ENCODE data around the gene TSSK3.

Gene TSSK3

DNA sequence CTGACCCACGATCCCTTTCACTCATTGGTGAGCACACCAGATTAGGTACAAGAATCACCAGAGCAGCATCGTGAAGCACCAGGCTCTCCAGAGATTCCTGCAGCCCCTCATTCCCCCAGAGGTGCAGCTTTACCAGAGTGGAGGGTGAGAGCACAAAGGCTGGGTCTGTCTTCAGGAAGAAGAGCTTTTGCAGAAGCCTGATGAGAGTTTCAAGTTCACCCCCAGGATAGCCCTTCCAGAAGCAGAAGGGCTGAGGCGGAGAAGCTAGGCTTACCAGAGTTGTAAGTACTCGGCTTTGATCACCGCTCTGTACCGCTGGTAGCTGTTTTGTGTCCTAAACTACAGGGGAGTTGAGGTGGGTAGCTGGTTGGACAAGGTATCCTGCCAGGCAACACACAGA lies 3.1 kb downstream of the TSSK3 start:
- H3K36me3 ChIP-seq (ENCODE audit: control insufficient read depth, insufficient read depth, low read length) = peaks cover 74% of the 10 kb centered on the region
- no peaks in the 10 kb centered on the region for H3K9me3 ChIP-seq (ENCODE audit: control insufficient read depth, low read length)
- peaks cover 5% of the 10 kb centered on the region for H3K4me1 ChIP-seq (ENCODE audit: control insufficient read depth, insufficient read depth, low read length, poor library complexity, severe bottlenecking)
- H3K4me3 ChIP-seq (ENCODE audit: extremely low read depth, insufficient read depth, low read length, poor library complexity, severe bottlenecking) = no peak overlapping the region
- WGBS, 2 experiments (ENCODE audit: insufficient coverage in 2 of 2) = 87 to 100% methylated on average over 4 to 6 of the region's 6 CpGs
- no peak overlapping the region for H3K27ac ChIP-seq (ENCODE audit: low read depth, low read length, severe bottlenecking)

DNA sequence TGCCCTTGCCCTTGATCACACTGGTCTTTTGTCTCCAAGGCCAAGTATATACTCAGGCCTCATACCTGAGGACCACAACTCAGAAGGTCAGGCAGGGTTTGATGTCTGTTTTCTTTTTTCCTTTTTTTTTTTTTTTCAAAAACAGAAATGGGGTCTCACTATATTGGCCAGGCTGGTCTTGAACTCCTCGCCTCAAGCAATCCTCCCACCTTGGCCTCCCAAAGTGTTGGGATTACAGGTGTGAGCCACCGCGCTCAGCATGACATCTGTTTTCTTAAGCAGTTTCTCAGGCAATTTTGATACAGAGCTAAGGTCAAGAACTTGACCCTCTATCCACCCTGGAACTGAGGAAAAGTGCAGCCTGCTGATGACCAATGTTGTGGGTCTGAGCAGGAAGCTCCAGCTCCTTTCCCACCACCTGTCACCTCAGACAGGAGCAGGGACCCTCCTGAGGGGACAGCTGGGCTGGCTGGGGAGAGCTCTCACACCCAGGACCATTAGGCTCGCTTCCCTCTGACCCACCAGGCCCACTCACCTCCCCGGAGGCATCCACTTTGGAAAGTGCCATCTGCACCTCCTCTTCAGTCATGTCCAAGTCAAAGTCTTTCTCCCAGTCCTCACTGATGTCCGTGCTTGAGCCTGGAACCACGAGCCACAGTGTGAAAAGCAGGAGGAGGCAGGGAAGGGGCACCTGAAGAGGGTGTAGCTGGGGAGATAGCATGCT lies 5.7 kb downstream of the TSSK3 start:
- 100% methylated on average over 2 to 3 of the region's 7 CpGs for WGBS, 2 experiments (ENCODE audit: insufficient coverage in 2 of 2)
- Histone ChIP-seq H3K27ac (ENCODE audit: low read depth, low read length, severe bottlenecking) (no peak overlapping the region), H3K4me1 (ENCODE audit: control insufficient read depth, insufficient read depth, low read length, poor library complexity, severe bottlenecking) (no peaks in the 10 kb centered on the region), H3K4me3 (ENCODE audit: extremely low read depth, insufficient read depth, low read length, poor library complexity, severe bottlenecking) (no peak overlapping the region), H3K9me3 (ENCODE audit: control insufficient read depth, low read length) (no peaks in the 10 kb centered on the region), H3K36me3 (ENCODE audit: control insufficient read depth, insufficient read depth, low read length) (peaks cover 93% of the 10 kb centered on the region)

DNA sequence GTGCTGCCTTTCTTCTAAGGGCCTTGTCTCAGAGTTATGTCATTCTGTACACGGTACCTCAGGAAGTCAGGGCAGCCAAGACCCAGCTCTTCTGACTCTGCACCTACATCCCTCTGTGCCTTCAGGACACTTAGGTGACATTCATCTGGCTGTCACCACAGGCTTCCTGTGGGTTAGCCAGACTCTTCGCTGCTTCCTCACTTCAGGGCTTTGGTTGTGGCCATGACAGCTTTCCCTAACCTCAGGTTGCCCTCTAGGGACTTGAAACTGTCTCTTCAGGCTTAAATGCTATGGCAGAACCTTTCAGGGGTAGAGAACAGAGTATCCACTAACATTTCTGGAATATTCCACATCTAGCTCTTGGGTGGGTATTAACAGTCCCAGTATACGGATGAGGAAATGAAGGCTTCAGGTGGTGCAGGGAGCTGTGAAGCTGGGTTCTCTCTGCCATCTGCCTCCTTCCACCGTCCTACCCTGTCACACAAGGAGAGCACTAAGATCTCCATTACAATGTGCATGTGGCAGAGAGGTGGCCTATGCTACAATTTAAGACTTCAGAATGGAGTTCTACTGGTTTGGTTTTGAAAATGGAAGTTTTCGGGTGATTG lies 9.9 kb downstream of the TSSK3 start:
- WGBS, 2 experiments (ENCODE audit: insufficient coverage in 2 of 2) = 97 to 100% methylated on average over 3 to 4 of the region's 5 CpGs
- Histone ChIP-seq H3K27ac (ENCODE audit: low read depth, low read length, severe bottlenecking) (no peak overlapping the region), H3K4me3 (ENCODE audit: extremely low read depth, insufficient read depth, low read length, poor library complexity, severe bottlenecking) (no peak overlapping the region), H3K4me1 (ENCODE audit: control insufficient read depth, insufficient read depth, low read length, poor library complexity, severe bottlenecking) (no peaks in the 10 kb centered on the region), H3K36me3 (ENCODE audit: control insufficient read depth, insufficient read depth, low read length) (peaks cover 93% of the 10 kb centered on the region), H3K9me3 (ENCODE audit: control insufficient read depth, low read length) (no peaks in the 10 kb centered on the region)

DNA sequence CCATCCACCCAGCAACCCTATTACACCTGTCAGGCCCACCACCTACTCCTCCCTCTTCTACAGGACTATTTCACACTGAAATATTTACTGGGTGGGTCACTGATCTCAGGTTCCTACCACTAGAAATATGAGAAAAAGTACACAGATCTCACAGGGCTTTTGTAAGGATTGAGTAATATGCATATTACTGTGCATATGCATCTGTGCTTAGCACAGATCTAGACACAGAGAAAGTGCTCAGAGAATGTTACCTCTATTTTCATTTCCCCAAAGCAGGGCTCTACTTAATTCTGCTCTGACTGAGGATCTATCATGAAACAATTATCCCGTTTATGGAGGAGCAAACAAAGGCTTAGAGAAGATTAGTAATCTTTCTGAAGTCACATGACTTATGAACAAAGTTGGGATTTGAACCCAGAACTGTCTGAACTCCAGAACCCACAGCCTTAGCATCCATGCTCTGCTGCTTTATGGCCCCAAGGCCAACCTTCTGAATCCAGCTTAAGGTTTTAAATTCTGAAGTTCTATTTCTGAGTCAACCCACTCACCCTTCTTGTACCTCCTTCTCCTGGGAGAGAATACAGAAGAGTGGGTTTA lies 11.8 kb downstream of the TSSK3 start:
- Histone ChIP-seq H3K27ac (ENCODE audit: low read depth, low read length, severe bottlenecking) (no peak overlapping the region), H3K4me3 (ENCODE audit: extremely low read depth, insufficient read depth, low read length, poor library complexity, severe bottlenecking) (no peak overlapping the region), H3K36me3 (ENCODE audit: control insufficient read depth, insufficient read depth, low read length) (peaks cover 94% of the 10 kb centered on the region), H3K4me1 (ENCODE audit: control insufficient read depth, insufficient read depth, low read length, poor library complexity, severe bottlenecking) (no peaks in the 10 kb centered on the region), H3K9me3 (ENCODE audit: control insufficient read depth, low read length) (no peaks in the 10 kb centered on the region)
- 100% methylated on average over 1 of the region's 1 CpG; no CpG with 5 or more reads in 1 of the 2 experiments for WGBS, 2 experiments (ENCODE audit: insufficient coverage in 2 of 2)

DNA sequence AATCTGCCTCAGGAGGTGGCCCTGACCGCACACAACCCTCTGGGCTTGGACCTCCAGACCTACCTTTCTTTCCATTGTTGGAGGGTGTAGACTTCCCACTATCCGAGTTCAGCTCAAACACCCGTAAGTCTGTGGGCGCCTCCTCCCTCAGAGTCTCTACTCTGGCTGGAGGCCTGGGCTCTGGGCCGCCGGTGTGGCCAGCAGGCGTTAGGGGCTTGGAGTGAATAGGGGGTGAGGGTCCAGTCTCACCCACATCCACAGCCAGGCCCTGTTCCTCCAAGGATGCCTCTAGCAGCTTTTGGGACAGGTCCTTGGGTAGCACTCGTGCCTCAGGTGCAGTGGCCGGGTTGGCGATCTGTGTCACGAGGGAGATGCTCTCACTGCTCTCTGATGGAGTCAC lies 13.9 kb downstream of the TSSK3 start:
- H3K9me3 ChIP-seq (ENCODE audit: control insufficient read depth, low read length) = no peaks in the 10 kb centered on the region
- H3K4me1 ChIP-seq (ENCODE audit: control insufficient read depth, insufficient read depth, low read length, poor library complexity, severe bottlenecking) = no peaks in the 10 kb centered on the region
- no peak overlapping the region for H3K27ac ChIP-seq (ENCODE audit: low read depth, low read length, severe bottlenecking)
- WGBS, 2 experiments (ENCODE audit: insufficient coverage in 2 of 2) = 97 to 100% methylated on average over 5 to 8 of the region's 11 CpGs
- no peak overlapping the region for H3K4me3 ChIP-seq (ENCODE audit: extremely low read depth, insufficient read depth, low read length, poor library complexity, severe bottlenecking)
- H3K36me3 ChIP-seq (ENCODE audit: control insufficient read depth, insufficient read depth, low read length) = peaks cover 99% of the 10 kb centered on the region

DNA sequence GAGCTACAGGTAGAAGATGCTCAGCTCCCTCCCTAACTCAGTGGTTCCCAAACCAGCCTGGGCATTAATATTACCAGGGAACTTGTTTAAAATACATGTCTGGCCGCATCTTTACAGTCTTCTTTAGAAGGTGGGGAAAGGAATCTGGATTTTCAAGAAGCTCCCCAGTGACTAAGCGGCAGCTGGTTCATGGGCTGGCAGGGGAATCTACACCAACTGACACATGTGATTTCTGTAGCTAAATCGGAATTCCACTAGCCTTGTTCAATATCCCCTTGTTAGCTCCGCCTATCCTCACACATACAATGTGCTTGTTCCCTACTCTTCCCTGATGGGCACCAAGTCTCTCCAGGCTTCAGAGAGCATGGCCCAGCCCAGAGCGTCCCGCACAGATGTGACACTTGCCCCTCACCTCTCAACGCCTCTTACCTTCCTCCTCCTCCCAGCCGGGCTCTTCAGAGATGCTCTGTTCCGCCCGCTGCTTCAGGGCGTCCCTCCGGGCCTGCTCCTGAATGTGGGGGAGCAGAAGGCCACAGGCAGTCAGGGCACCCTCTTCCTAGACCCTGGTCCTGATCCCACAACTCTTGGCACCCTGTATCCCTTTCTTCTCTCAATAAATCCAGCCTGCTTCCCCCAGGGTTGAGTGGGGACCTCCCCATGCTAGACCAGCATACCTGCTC lies 15.3 kb downstream of the TSSK3 start:
- Histone ChIP-seq H3K4me3 (ENCODE audit: extremely low read depth, insufficient read depth, low read length, poor library complexity, severe bottlenecking) (no peak overlapping the region), H3K27ac (ENCODE audit: low read depth, low read length, severe bottlenecking) (no peak overlapping the region), H3K36me3 (ENCODE audit: control insufficient read depth, insufficient read depth, low read length) (peaks cover 100% of the 10 kb centered on the region), H3K9me3 (ENCODE audit: control insufficient read depth, low read length) (no peaks in the 10 kb centered on the region), H3K4me1 (ENCODE audit: control insufficient read depth, insufficient read depth, low read length, poor library complexity, severe bottlenecking) (no peaks in the 10 kb centered on the region)
- 97 to 99% methylated on average over 6 to 11 of the region's 12 CpGs for WGBS, 2 experiments (ENCODE audit: insufficient coverage in 2 of 2)

DNA sequence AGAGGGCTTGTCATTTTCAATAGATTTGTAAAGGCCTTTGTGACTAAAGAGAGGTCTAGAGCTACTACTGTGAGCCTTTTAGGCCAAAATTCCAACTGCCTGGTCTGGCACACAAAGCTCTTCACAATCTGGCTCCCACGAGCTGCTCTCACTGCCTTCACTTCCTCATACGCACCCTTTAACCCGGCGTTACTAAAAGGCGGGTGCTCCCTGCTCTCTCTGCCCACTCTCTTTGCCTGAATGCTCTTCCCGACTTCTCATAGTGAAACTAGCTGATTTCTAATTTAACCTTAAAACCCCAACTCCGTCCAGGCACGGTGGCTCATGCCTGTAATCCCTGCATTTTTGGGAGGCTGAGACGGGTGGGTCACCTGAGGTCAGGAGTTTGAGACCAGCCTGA lies 17.7 kb downstream of the TSSK3 start:
- H3K9me3 ChIP-seq (ENCODE audit: control insufficient read depth, low read length) = no peaks in the 10 kb centered on the region
- WGBS, 2 experiments (ENCODE audit: insufficient coverage in 2 of 2) = 90 to 94% methylated on average over 8 to 9 of the region's 9 CpGs
- no peak overlapping the region for H3K4me3 ChIP-seq (ENCODE audit: extremely low read depth, insufficient read depth, low read length, poor library complexity, severe bottlenecking)
- no peak overlapping the region for H3K27ac ChIP-seq (ENCODE audit: low read depth, low read length, severe bottlenecking)
- peaks cover 99% of the 10 kb centered on the region for H3K36me3 ChIP-seq (ENCODE audit: control insufficient read depth, insufficient read depth, low read length)
- no peaks in the 10 kb centered on the region for H3K4me1 ChIP-seq (ENCODE audit: control insufficient read depth, insufficient read depth, low read length, poor library complexity, severe bottlenecking)

DNA sequence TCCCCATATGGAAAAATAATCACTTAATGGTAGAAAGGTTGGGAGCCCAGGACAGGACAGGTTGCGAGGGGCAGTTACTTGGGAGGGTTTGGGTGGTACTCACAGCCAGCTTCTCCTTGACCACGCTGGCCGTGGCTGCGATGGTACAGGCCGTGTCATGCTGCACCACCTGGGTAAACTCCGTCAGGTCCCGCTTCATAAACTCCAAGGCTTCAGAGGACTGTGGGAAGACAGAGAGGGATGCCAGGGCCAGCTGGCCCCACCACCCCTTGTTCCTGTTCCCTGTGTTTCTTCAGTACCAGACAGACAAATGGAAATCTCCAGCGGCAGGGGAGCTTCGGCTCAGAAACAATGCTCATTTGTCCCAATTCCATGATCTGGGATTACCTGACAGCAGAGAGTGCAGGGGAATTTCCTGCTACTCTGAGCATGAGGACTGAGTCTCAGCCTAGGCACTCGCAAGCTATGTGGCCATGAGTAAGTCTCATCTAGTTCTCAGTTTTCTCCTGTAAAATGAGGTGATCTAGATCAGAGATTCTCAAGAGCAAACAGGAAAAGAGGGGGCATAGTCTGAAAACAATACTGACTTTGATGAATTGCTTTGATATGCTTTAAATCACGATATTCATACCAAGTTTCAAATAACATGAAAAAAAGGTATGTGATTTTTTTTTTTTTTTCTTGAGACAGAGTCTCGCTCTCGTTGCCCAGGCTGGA lies 24.5 kb downstream of the TSSK3 start:
- no peaks in the 10 kb centered on the region for H3K9me3 ChIP-seq (ENCODE audit: control insufficient read depth, low read length)
- no peaks in the 10 kb centered on the region for H3K4me1 ChIP-seq (ENCODE audit: control insufficient read depth, insufficient read depth, low read length, poor library complexity, severe bottlenecking)
- H3K4me3 ChIP-seq (ENCODE audit: extremely low read depth, insufficient read depth, low read length, poor library complexity, severe bottlenecking) = no peak overlapping the region
- no peak overlapping the region for H3K27ac ChIP-seq (ENCODE audit: low read depth, low read length, severe bottlenecking)
- peaks cover 92% of the 10 kb centered on the region for H3K36me3 ChIP-seq (ENCODE audit: control insufficient read depth, insufficient read depth, low read length)
- 98 to 99% methylated on average over 7 to 9 of the region's 13 CpGs for WGBS, 2 experiments (ENCODE audit: insufficient coverage in 2 of 2)

DNA sequence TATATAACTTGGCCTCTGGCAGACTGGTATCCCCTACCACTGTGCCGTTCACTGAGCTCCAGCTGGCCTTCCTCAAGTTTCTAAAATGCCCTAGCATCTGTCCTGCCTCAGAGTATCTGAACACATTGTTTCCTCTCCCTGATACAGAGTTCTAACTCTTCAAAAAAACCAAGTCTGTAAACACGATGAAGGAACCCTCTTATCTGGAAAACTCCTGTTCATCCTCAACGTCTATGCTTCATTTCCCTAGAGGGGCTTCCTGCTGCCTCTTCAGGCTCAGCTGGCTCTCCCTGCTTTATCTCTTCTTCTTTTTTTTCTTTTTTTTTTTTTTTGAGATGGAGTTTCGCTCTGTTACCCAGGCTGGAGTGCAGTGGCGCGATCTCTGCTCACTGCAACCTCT lies 26.3 kb downstream of the TSSK3 start:
- no peak overlapping the region for H3K27ac ChIP-seq (ENCODE audit: low read depth, low read length, severe bottlenecking)
- no peak overlapping the region for H3K4me3 ChIP-seq (ENCODE audit: extremely low read depth, insufficient read depth, low read length, poor library complexity, severe bottlenecking)
- peaks cover 15% of the 10 kb centered on the region for H3K4me1 ChIP-seq (ENCODE audit: control insufficient read depth, insufficient read depth, low read length, poor library complexity, severe bottlenecking)
- H3K9me3 ChIP-seq (ENCODE audit: control insufficient read depth, low read length) = no peaks in the 10 kb centered on the region
- WGBS, 2 experiments (ENCODE audit: insufficient coverage in 2 of 2) = 83 to 93% methylated on average over 3 of the region's 6 CpGs
- H3K36me3 ChIP-seq (ENCODE audit: control insufficient read depth, insufficient read depth, low read length) = peaks cover 92% of the 10 kb centered on the region

Data from mesodermal cell (in vitro differentiated cells).